RWPE2 (cell line): ENCODE data around the gene ANKS1B.

Experiments
- ATAC-seq: fragments of 200-7000 bp; cut with Tn5 transposase; 3 replicates; pipeline ENCODE4 v1.9.1; 2021; ENCODE audit warnings: low read depth
- DNase-seq: peaks from one replicate; pipeline ENCODE4 v3.0.0-alpha.2; 2020; ENCODE audit warnings: low spot score
- H3K27ac ChIP-seq: fragments of 450-650 bp; 2 replicates; pipeline ENCODE4 v1.5.1; 2017; ENCODE audit warnings: mild to moderate bottlenecking; ENCODE audit not compliant: poor library complexity, severe bottlenecking
- H3K27me3 ChIP-seq: fragments of 250-450 bp; sonication (Bioruptor Pico); 2 replicates; pipeline ENCODE4 v1.5.1; 2021; ENCODE audit warnings: mild to moderate bottlenecking, moderate library complexity; ENCODE audit not compliant: insufficient read depth, poor library complexity, severe bottlenecking
- H3K36me3 ChIP-seq: fragments of 250-450 bp; sonication (Bioruptor Pico); 2 replicates; pipeline ENCODE4 v1.5.1; 2020; ENCODE audit warnings: low read depth, mild to moderate bottlenecking, moderate library complexity
- H3K4me1 ChIP-seq: fragments of 250-450 bp; sonication (Bioruptor Pico); 2 replicates; pipeline ENCODE4 v1.5.1; 2021; ENCODE audit warnings: mild to moderate bottlenecking, moderate library complexity; ENCODE audit not compliant: insufficient read depth, poor library complexity, severe bottlenecking
- H3K4me3 ChIP-seq: fragments of 250-450 bp; sonication (Bioruptor Pico); 2 replicates; pipeline ENCODE4 v1.5.1; 2021; ENCODE audit warnings: mild to moderate bottlenecking, moderate library complexity; ENCODE audit not compliant: severe bottlenecking
- H3K9me3 ChIP-seq: fragments of 250-450 bp; sonication (Bioruptor Pico); 2 replicates; pipeline ENCODE4 v1.5.1; 2021; ENCODE audit warnings: mild to moderate bottlenecking, moderate library complexity; ENCODE audit not compliant: severe bottlenecking
- TF ChIP-seq, protein P1 (sequence below): fragments of 450-650 bp; IDR thresholded peaks from one replicate; pipeline ENCODE4 v1.5.1; 2017; ENCODE audit warnings: mild to moderate bottlenecking, moderate library complexity; ENCODE audit not compliant: poor library complexity, severe bottlenecking

Gene ANKS1B

GRCh38 chr12:98893675-98894411 is 1090.9 kb downstream of the ANKS1B start:
- no peak overlapping the region for H3K4me3 ChIP-seq
- DNase-seq: no peak
- H3K27me3 ChIP-seq: peaks cover 74% of the 10 kb centered on the region
- TF ChIP-seq, protein P1, sequence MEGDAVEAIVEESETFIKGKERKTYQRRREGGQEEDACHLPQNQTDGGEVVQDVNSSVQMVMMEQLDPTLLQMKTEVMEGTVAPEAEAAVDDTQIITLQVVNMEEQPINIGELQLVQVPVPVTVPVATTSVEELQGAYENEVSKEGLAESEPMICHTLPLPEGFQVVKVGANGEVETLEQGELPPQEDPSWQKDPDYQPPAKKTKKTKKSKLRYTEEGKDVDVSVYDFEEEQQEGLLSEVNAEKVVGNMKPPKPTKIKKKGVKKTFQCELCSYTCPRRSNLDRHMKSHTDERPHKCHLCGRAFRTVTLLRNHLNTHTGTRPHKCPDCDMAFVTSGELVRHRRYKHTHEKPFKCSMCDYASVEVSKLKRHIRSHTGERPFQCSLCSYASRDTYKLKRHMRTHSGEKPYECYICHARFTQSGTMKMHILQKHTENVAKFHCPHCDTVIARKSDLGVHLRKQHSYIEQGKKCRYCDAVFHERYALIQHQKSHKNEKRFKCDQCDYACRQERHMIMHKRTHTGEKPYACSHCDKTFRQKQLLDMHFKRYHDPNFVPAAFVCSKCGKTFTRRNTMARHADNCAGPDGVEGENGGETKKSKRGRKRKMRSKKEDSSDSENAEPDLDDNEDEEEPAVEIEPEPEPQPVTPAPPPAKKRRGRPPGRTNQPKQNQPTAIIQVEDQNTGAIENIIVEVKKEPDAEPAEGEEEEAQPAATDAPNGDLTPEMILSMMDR: no peak
- H3K36me3 ChIP-seq: no peaks in the 10 kb centered on the region
- H3K4me1 ChIP-seq: no peaks in the 10 kb centered on the region
- no peak for ATAC-seq
- no peaks in the 10 kb centered on the region for H3K9me3 ChIP-seq
- H3K27ac ChIP-seq: no peak overlapping the region

- DNase-seq (no peak), ATAC-seq (no peak)
- TF ChIP-seq, protein P1: no peak
- H3K4me3 ChIP-seq: no peak overlapping the region
- no peaks in the 10 kb centered on the region for H3K4me1 ChIP-seq
- H3K27ac ChIP-seq: no peak overlapping the region
- H3K27me3 ChIP-seq: peaks cover 73% of the 10 kb centered on the region
- H3K36me3 ChIP-seq: no peaks in the 10 kb centered on the region
- H3K9me3 ChIP-seq: no peaks in the 10 kb centered on the region
Observed at GRCh38 chr12:98893126-98893674, 1091.5 kb downstream of the ANKS1B start.

DNA sequence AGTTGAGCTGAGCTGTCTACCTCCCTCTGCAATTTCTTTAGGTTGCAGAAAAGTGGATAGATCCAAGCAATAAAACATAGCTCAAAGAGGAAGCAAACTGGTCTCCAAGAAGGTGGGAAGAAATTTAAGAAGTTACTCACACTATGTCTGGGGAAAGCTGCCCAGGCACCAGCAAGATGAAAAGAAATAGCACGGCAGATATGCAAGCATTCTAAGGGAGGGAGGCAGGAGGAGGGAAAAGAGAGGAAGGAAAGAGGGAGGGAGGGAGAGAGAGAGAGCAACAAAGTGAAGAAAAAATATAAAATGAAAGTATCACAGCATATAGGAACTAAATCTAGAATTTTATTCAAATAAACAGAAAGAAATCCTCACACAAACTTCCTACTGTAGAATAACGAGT is 1099.0 kb downstream of the ANKS1B start:
- H3K4me1 ChIP-seq: no peaks in the 10 kb centered on the region
- DNase-seq (no peak), ATAC-seq (no peak)
- TF ChIP-seq, protein P1: no peak
- no peak overlapping the region for H3K27ac ChIP-seq
- H3K27me3 ChIP-seq: peaks cover 29% of the 10 kb centered on the region
- H3K36me3 ChIP-seq: no peaks in the 10 kb centered on the region
- H3K9me3 ChIP-seq: peaks cover 2% of the 10 kb centered on the region
- H3K4me3 ChIP-seq: no peak overlapping the region

DNA sequence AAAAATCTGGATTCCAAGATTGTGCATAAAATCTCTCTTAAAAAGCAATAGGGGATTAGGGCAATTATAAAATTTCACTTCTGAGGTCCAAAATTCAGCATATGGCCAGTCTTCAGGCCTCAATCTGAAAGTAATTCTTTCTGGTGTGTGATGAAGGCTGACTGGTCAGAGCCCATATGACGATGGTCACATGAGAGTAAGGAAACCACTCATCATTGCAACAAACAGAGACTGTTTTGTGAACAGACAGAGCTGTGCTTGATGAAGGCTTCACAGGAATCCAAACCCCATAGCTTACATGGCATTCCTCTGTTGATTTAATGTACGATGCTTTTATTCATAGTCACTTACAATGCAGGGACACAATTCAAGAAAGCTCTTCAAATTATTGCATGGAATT is 1101.5 kb downstream of the ANKS1B start:
- H3K9me3 ChIP-seq: peaks cover 2% of the 10 kb centered on the region
- TF ChIP-seq, protein P1: no peak
- no peaks in the 10 kb centered on the region for H3K36me3 ChIP-seq
- no peak overlapping the region for H3K4me3 ChIP-seq
- no peaks in the 10 kb centered on the region for H3K4me1 ChIP-seq
- H3K27me3 ChIP-seq: peaks cover 19% of the 10 kb centered on the region
- no peak for ATAC-seq
- H3K27ac ChIP-seq: no peak overlapping the region
- no peak for DNase-seq

DNA sequence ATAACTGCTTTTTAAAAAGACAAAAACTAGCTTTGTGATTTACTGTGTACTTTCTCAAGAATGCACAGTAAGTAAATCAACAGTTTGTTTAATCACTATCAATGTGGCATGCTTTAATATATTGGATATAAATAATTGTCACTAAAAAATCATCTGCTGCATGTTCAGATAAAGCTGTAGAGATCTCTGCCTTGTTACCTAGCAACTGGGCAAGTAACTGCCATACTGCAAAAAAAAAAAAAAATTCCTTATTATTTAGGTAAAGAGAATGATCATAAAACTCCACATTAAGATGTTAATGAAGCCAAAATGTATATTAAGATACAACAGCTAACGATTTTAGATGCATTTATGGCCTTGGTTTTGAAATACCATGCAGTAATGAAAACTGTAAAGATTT is 1102.2 kb downstream of the ANKS1B start:
- TF ChIP-seq, protein P1: no peak
- no peak overlapping the region for H3K27ac ChIP-seq
- H3K4me3 ChIP-seq: no peak overlapping the region
- H3K4me1 ChIP-seq: no peaks in the 10 kb centered on the region
- peaks cover 21% of the 10 kb centered on the region for H3K27me3 ChIP-seq
- H3K36me3 ChIP-seq: no peaks in the 10 kb centered on the region
- no peaks in the 10 kb centered on the region for H3K9me3 ChIP-seq
- DNase-seq (no peak), ATAC-seq (no peak)
